Loucy (cell line): ENCODE measurements around the gene SLC35E3.

Experiments
- H2AFZ ChIP-seq: fragments of 200-600 bp; sonication (generic); 2 replicates; pipeline ENCODE4 v1.6.0; 2016; ENCODE audit warnings: antibody characterized with exemption, mild to moderate bottlenecking, low read length, moderate library complexity
- H3F3A ChIP-seq: fragments of 200-600 bp; 2 replicates; pipeline ENCODE4 v1.6.0; 2016; ENCODE audit warnings: antibody characterized with exemption, low read depth, mild to moderate bottlenecking
- H3K27me3 ChIP-seq: fragments of 200-600 bp; sonication (generic); 2 replicates; pipeline ENCODE4 v1.6.1; 2014; ENCODE audit warnings: low read length, mild to moderate bottlenecking; ENCODE audit not compliant: insufficient read depth, poor library complexity, severe bottlenecking
- H3K36me3 ChIP-seq: fragments of 200-600 bp; sonication (generic); 2 replicates; pipeline ENCODE4 v1.6.1; 2016; ENCODE audit warnings: low read length; ENCODE audit not compliant: insufficient read depth
- H3K4me1 ChIP-seq: fragments of 200-600 bp; sonication (generic); 2 replicates; pipeline ENCODE4 v1.5.1; 2014; ENCODE audit warnings: low read length, mild to moderate bottlenecking; ENCODE audit not compliant: insufficient read depth, poor library complexity, severe bottlenecking
- H3K4me2 ChIP-seq: fragments of 200-600 bp; sonication (generic); 2 replicates; pipeline ENCODE4 v1.6.0; 2014; ENCODE audit warnings: antibody characterized with exemption, low read length, low read depth, mild to moderate bottlenecking; ENCODE audit not compliant: poor library complexity, severe bottlenecking
- H3K4me3 ChIP-seq: fragments of 200-600 bp; sonication (generic); 2 replicates; pipeline ENCODE4 v1.5.1; 2014; ENCODE audit warnings: low read length, mild to moderate bottlenecking, mixed read lengths; ENCODE audit not compliant: poor library complexity, severe bottlenecking
- H3K79me2 ChIP-seq: fragments of 200-600 bp; sonication (generic); 2 replicates; pipeline ENCODE4 v1.6.1; 2014; ENCODE audit warnings: low read length; ENCODE audit not compliant: insufficient read depth
- H3K9ac ChIP-seq: fragments of 200-600 bp; sonication (generic); 2 replicates; pipeline ENCODE4 v1.6.0; 2014; ENCODE audit warnings: mild to moderate bottlenecking, low read depth, low read length, moderate library complexity; ENCODE audit not compliant: poor library complexity, severe bottlenecking
- H3K9me2 ChIP-seq: fragments of 200-600 bp; sonication (generic); replicated peaks from 2 replicates; pipeline ENCODE4 v1.6.1; 2016; ENCODE audit warnings: low read depth, low read length, mixed read lengths
- H3K9me3 ChIP-seq: fragments of 200-600 bp; sonication (generic); 2 replicates; pipeline ENCODE4 v1.6.1; 2014; ENCODE audit warnings: mild to moderate bottlenecking, antibody characterized with exemption, low read length, low read depth; ENCODE audit not compliant: insufficient read depth
- H4K20me1 ChIP-seq: fragments of 200-600 bp; sonication (generic); 2 replicates; pipeline ENCODE4 v1.6.0; 2014; ENCODE audit warnings: antibody characterized with exemption, low read length, mild to moderate bottlenecking; ENCODE audit not compliant: insufficient read depth, poor library complexity, severe bottlenecking
- CTCF ChIP-seq: fragments of 200-600 bp; sonication (generic); conservative IDR thresholded peaks from 2 replicates; pipeline ENCODE4 v1.5.1; 2014; ENCODE audit warnings: mild to moderate bottlenecking, antibody characterized with exemption, low read length
- EZH2phosphoT487 ChIP-seq: fragments of 200-600 bp; IDR thresholded peaks from 2 replicates; pipeline ENCODE4 v1.6.1; 2018; ENCODE audit warnings: antibody characterized with exemption, mild to moderate bottlenecking, moderate library complexity, borderline replicate concordance

SLC35E3 gene

GRCh38 chr12:68745376-68745903 lies 536 bp upstream of the SLC35E3 start:
- H3K4me1 ChIP-seq: peaks cover 37% of the 10 kb centered on the region
- peaks cover 40% of the 10 kb centered on the region for H3K79me2 ChIP-seq
- H3K27me3 ChIP-seq: no peaks in the 10 kb centered on the region
- H2AFZ ChIP-seq: peak overlapping the region; percentile 83
- H3K4me2 ChIP-seq: peak overlapping the region; percentile 91
- H3K36me3 ChIP-seq: peaks cover 12% of the 10 kb centered on the region; the same call in 1 of the 2 replicates
- H4K20me1 ChIP-seq: no peaks in the 10 kb centered on the region
- TF ChIP-seq CTCF (no peak), EZH2phosphoT487 (no peak)
- no peaks in the 10 kb centered on the region for H3K9me2 ChIP-seq
- H3K9ac ChIP-seq: peak overlapping the region; percentile 82
- H3K4me3 ChIP-seq: peak overlapping the region; percentile 90
- H3K9me3 ChIP-seq: no peaks in the 10 kb centered on the region
- peaks cover 4% of the 10 kb centered on the region; the same call in 1 of the 2 replicates for H3F3A ChIP-seq

- peak overlapping the region; percentile 82 for H3K9ac ChIP-seq
- H3K4me1 ChIP-seq: peaks cover 43% of the 10 kb centered on the region
- no peaks in the 10 kb centered on the region for H3K9me3 ChIP-seq
- no peaks in the 10 kb centered on the region for H3K27me3 ChIP-seq
- H2AFZ ChIP-seq: peak overlapping the region; percentile 83
- H3K4me2 ChIP-seq: peak overlapping the region; percentile 91
- peaks cover 4% of the 10 kb centered on the region; the same call in 1 of the 2 replicates for H3F3A ChIP-seq
- no peak for TF ChIP-seq CTCF
- TF ChIP-seq EZH2phosphoT487: no peak
- H3K9me2 ChIP-seq: no peaks in the 10 kb centered on the region
- peaks cover 48% of the 10 kb centered on the region for H3K79me2 ChIP-seq
- peaks cover 9% of the 10 kb centered on the region; the same call in 1 of the 2 replicates for H3K36me3 ChIP-seq
- H4K20me1 ChIP-seq: no peaks in the 10 kb centered on the region
- H3K4me3 ChIP-seq: peak overlapping the region; percentile 90
These were observed 700 bp downstream of the SLC35E3 start for GRCh38 chr12:68746572-68747180.

- Histone ChIP-seq H3K4me3 (peak overlapping the region; percentile 90), H3K9me2 (no peaks in the 10 kb centered on the region), H3K27me3 (no peaks in the 10 kb centered on the region), H3K9me3 (no peaks in the 10 kb centered on the region), H3K4me1 (peaks cover 43% of the 10 kb centered on the region), H3K4me2 (peak overlapping the region; percentile 91), H2AFZ (no peak overlapping the region), H3K79me2 (peaks cover 48% of the 10 kb centered on the region), H3K36me3 (peaks cover 7% of the 10 kb centered on the region; the same call in 1 of the 2 replicates), H3F3A (peaks cover 4% of the 10 kb centered on the region; the same call in 1 of the 2 replicates), H4K20me1 (no peaks in the 10 kb centered on the region), H3K9ac (peak overlapping the region; percentile 48)
- TF ChIP-seq CTCF: no peak
- TF ChIP-seq EZH2phosphoT487: no peak
These were observed 3.5 kb downstream of the SLC35E3 start for GRCh38 chr12:68749443-68749842.
